ENCODE results near the gene DOK4.

DNA sequence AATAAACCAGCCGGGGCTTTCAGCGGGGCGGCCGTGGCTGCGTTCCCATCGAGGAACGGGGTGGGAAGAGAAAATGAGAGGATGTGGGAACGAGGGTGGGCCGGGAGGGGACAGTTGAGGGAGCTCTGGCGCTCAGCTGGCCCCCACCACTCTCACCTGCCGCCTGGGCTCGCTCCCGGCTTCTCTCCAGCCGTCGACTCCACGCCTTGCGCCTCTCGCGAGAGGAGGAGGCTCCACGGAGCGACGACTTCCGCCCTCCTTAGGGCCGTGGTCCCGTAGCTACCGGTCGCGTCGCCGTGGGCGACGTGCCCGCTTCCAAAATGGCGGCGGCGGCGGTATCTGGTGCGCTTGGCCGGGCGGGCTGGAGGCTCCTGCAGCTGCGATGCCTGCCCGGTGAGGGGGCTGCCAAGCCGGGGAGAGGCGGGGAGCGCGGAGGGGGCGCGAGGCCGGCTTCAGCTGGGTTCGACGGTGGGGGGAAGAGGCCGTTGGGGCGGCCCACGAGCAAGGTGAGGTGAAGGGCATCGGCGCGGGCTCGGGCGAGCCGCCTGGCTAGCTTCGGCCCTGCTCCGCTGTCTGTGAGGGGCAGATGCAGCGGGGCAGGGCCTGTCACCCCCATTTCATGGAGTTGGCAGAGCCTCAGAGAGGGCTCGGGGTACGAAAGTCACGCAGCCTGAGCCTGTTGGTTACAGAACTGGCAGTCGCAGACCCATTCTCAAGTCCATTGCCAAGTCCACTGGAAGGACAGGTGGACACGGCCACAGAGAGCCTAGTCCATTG, 38.9 kb downstream of the DOK4 start, which contains the start of the genes CIAPIN1 and COQ9:
- peak; percentile 60 to 84 for TF ChIP-seq POLR2A (IDR thresholded peaks at IDR 0.05)
- TF ChIP-seq, protein P1, sequence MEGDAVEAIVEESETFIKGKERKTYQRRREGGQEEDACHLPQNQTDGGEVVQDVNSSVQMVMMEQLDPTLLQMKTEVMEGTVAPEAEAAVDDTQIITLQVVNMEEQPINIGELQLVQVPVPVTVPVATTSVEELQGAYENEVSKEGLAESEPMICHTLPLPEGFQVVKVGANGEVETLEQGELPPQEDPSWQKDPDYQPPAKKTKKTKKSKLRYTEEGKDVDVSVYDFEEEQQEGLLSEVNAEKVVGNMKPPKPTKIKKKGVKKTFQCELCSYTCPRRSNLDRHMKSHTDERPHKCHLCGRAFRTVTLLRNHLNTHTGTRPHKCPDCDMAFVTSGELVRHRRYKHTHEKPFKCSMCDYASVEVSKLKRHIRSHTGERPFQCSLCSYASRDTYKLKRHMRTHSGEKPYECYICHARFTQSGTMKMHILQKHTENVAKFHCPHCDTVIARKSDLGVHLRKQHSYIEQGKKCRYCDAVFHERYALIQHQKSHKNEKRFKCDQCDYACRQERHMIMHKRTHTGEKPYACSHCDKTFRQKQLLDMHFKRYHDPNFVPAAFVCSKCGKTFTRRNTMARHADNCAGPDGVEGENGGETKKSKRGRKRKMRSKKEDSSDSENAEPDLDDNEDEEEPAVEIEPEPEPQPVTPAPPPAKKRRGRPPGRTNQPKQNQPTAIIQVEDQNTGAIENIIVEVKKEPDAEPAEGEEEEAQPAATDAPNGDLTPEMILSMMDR (IDR thresholded peaks at IDR 0.05), result peak in 2 of 4 experiments; percentile 19 to 33

Data from uterus (tissue), 2 donors.